ENCODE data around the gene OTOS.

GRCh38 chr2:240111253-240111652 lies 29.2 kb downstream of the OTOS start:
- TF ChIP-seq CTCF (IDR thresholded peaks at IDR 0.05), result no peak
- no peak for TF ChIP-seq POLR2A (IDR thresholded peaks at IDR 0.05)
